Activated B cell treated with CpG ODN at 0.5 μM for 24 hours (primary cell): ENCODE data around the gene MXRA7. TPM values are rescaled to one million over a fixed set of nuclear protein-coding genes. Genes with fewer than 3 reads are reported as not detected.

Experiments
- ATAC-seq: fragments of 200-7000 bp; cut with Tn5 transposase; one replicate; pipeline ENCODE4 v1.10.0; 2021; ENCODE audit warnings: low read depth, mild to moderate bottlenecking, moderate library complexity
- CTCF ChIA-PET: fragments of 350-600 bp; sonication (Branson Sonifier 250); formaldehyde crosslinking; loops from one replicate; lab custom pipeline; 2021; ENCODE audit warnings: antibody characterized with exemption; lab: Charles Lee
- POLR2A ChIA-PET: fragments of 350-600 bp; sonication (Branson Sonifier 250); formaldehyde crosslinking; loops from one replicate; lab custom pipeline; 2021; ENCODE audit warnings: antibody characterized with exemption; lab: Charles Lee
- DNase-seq: peaks from one replicate; pipeline ENCODE4 v3.0.0; 2022
- H3K27ac Mint-ChIP-seq: one replicate; pipeline ENCODE4 v1.8.0; 2020; ENCODE audit warnings: mixed read lengths
- H3K27me3 Mint-ChIP-seq: one replicate; pipeline ENCODE4 v1.8.0; 2021; ENCODE audit warnings: mixed read lengths
- H3K36me3 Mint-ChIP-seq: one replicate; pipeline ENCODE4 v1.8.0; 2021; ENCODE audit warnings: low read depth, mixed read lengths
- H3K4me1 Mint-ChIP-seq: one replicate; pipeline ENCODE4 v1.8.0; 2021; ENCODE audit warnings: mixed read lengths
- H3K4me3 Mint-ChIP-seq: one replicate; pipeline ENCODE4 v1.8.0; 2020; ENCODE audit warnings: mild to moderate bottlenecking, mixed read lengths
- H3K9me3 Mint-ChIP-seq: one replicate; pipeline ENCODE4 v1.8.0; 2020; ENCODE audit warnings: mixed read lengths
- intact Hi-C: fragments of 100-400 bp; cut with micrococcal nuclease; formaldehyde crosslinking; loops from one replicate; pipeline ENCODE4 v1.15.1; 2024
- total RNA-seq: library from RNA; stranded (reverse); gene quantifications from 2 replicates; pipeline ENCODE4 v1.2.3, GENCODE V29; 2022
- TF ChIP-seq, protein P1 (sequence below): fragments of 200-600 bp; IDR thresholded peaks from one replicate; pipeline ENCODE4 v1.8.0; 2022; ENCODE audit warnings: antibody characterized with exemption, mild to moderate bottlenecking

Gene MXRA7
- total RNA-seq, 1 donor from 2014 or later = 13.5 TPM

DNA sequence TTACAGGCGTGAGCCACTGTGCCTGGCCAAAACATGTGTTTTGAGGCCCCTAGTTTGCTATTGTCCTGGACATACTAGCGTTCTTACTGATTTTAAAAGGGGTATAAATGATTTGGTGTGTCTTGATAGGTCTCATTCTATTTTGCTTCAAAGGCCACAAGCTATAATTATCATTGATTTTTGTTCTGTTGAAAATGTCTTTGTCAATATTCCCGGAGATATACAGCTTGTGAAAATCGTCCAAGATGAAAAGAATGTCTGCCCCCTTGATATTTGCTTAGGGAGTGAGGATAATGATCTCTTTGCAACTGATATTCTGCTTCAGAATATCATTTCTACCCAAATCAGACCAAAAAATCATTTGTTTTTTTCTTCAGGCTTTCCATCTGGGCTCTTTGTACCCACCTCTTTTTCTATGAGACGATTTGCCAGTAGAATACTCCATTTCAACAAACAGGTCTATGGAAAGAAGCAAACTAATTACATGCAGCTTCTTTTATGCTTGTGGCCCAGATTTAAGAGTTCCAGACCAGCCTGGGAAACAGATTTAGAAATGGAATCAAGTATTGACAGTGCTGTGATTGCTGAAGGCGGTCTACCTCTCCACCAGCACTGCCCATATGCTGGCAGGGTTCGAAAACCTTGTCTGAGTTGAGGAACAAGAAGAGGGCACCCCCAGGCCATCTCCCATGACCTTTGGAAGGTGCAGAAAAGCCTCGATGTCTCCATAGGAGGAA is 53.1 kb downstream of the MXRA7 start:
- ChIA-PET CTCF (no interaction called here), POLR2A (no interaction called here)

DNA sequence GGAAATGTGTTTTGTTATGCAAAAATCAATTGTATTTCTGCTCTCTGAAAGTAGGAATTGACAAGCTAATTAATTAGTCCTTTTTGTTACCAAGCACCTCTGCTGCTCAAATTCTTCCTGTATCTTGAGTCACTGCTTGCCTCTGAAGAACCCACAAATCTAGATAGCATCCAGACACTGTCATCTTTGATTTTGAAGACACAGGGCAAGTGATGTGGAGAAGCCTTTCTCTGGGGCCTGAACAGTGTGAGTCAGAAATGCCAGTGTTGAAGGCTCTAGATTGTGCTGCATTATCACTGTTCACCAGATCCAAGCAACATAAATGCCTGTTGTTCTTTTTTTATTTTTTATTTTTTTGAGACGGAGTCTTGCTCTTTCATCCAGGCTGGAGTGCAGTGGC is 56.4 kb downstream of the MXRA7 start:
- ChIA-PET CTCF (no interaction called here), POLR2A (no interaction called here)
- H3K9me3 Mint-ChIP-seq = peaks cover 4% of the 10 kb centered on the region
- H3K27me3 Mint-ChIP-seq = peaks cover 5% of the 10 kb centered on the region
- ATAC-seq (no peak), DNase-seq (no peak)
- H3K27ac Mint-ChIP-seq = no peak overlapping the region
- intact Hi-C loops = no loop called here
- H3K36me3 Mint-ChIP-seq = no peaks in the 10 kb centered on the region
- H3K4me3 Mint-ChIP-seq = no peak overlapping the region
- H3K4me1 Mint-ChIP-seq = no peaks in the 10 kb centered on the region
- TF ChIP-seq, protein P1, sequence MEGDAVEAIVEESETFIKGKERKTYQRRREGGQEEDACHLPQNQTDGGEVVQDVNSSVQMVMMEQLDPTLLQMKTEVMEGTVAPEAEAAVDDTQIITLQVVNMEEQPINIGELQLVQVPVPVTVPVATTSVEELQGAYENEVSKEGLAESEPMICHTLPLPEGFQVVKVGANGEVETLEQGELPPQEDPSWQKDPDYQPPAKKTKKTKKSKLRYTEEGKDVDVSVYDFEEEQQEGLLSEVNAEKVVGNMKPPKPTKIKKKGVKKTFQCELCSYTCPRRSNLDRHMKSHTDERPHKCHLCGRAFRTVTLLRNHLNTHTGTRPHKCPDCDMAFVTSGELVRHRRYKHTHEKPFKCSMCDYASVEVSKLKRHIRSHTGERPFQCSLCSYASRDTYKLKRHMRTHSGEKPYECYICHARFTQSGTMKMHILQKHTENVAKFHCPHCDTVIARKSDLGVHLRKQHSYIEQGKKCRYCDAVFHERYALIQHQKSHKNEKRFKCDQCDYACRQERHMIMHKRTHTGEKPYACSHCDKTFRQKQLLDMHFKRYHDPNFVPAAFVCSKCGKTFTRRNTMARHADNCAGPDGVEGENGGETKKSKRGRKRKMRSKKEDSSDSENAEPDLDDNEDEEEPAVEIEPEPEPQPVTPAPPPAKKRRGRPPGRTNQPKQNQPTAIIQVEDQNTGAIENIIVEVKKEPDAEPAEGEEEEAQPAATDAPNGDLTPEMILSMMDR = no peak

More for the DNA sequence above, 53.1 kb downstream of the MXRA7 start:
- DNase-seq (no peak), ATAC-seq (no peak)
- Mint-ChIP-seq H3K9me3 (no peaks in the 10 kb centered on the region), H3K27ac (no peak overlapping the region), H3K4me1 (peaks cover 6% of the 10 kb centered on the region), H3K36me3 (no peaks in the 10 kb centered on the region), H3K4me3 (no peak overlapping the region), H3K27me3 (peaks cover 14% of the 10 kb centered on the region)
- intact Hi-C loops = no loop called here
- TF ChIP-seq, protein P1 = no peak

DNA sequence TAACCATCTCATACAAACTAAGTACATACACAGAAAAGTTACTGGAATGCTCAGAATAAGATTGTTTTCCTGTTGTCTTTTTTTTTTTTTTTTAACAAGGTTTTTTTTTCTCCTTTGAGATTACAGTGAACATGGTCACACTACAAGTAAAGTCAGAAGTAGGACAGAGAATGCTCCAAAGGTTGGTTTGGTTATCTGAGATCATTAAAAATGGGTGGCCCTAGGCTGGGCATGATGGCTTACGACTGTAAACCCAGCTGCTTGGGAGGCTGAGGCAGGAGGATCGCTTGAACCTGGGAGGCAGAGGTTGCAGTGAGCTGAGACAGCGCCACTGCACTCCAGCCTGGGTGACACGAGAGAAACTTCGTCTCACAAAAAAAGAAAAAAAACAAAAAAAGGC is 60.3 kb downstream of the MXRA7 start:
- ChIA-PET POLR2A (no interaction called here), CTCF (no interaction called here)
- Mint-ChIP-seq H3K9me3 (peaks cover 14% of the 10 kb centered on the region), H3K4me3 (no peak overlapping the region), H3K4me1 (no peaks in the 10 kb centered on the region), H3K36me3 (no peaks in the 10 kb centered on the region), H3K27me3 (peaks cover 10% of the 10 kb centered on the region), H3K27ac (no peak overlapping the region)
- DNase-seq (no peak), ATAC-seq (no peak)
- TF ChIP-seq, protein P1 = no peak
- intact Hi-C loops = no loop called here

DNA sequence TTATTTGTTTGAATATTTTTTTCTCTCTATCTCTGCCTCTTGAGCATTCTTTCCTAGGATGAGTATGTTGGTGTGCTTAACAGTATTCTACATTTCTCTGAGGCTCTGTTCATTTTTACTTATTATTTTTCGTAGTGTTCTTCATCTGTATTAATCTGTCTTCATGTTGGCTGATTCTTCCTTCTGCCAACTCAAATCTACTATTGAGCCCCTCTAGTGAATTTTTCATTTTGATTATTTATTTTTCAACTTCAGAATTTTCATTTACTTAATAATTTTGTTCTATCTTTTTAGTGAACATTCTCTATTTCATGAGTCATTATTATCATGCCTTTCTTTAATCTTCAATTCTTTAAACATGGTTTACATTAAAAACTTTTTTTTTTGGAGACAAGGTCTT is 64.1 kb downstream of the MXRA7 start:
- Mint-ChIP-seq H3K4me1 (no peaks in the 10 kb centered on the region), H3K9me3 (peaks cover 10% of the 10 kb centered on the region), H3K27me3 (peaks cover 26% of the 10 kb centered on the region), H3K36me3 (no peaks in the 10 kb centered on the region), H3K4me3 (no peak overlapping the region), H3K27ac (no peak overlapping the region)
- POLR2A ChIA-PET = no interaction called here
- CTCF ChIA-PET = no interaction called here
- no peak for ATAC-seq
- intact Hi-C loops = no loop called here
- DNase-seq = no peak
- TF ChIP-seq, protein P1 = no peak

DNA sequence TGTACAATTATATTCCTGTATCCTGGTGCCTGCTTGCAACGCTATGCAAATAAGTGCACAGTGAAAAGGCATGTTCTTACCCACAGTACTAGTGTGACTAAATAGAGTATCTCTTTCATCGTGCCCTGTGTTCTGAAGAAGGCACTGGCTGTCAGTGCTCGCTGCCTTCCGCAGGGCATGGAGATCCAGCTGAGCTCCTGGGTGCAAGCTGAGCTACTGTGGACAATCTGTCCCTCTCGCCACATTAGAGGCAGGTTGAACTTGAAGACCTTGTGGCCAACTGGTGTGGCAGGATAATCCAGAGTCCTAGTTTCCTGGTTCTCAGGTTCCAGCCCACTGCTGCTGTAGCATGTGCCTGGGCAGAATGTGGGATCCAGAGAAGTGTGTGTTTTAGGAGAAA is 65.3 kb downstream of the MXRA7 start:
- no peak overlapping the region for H3K27ac Mint-ChIP-seq
- CTCF ChIA-PET = no interaction called here
- H3K9me3 Mint-ChIP-seq = peaks cover 10% of the 10 kb centered on the region
- intact Hi-C loops = no loop called here
- ATAC-seq (no peak), DNase-seq (no peak)
- H3K27me3 Mint-ChIP-seq = peaks cover 24% of the 10 kb centered on the region
- no peaks in the 10 kb centered on the region for H3K4me1 Mint-ChIP-seq
- H3K4me3 Mint-ChIP-seq = no peak overlapping the region
- H3K36me3 Mint-ChIP-seq = no peaks in the 10 kb centered on the region
- TF ChIP-seq, protein P1 = no peak
- POLR2A ChIA-PET = no interaction called here
